ENCODE measurements around the gene SLC5A4. TPM values are rescaled to one million over a fixed set of nuclear protein-coding genes. Genes with fewer than 3 reads are reported as not detected.

The SLC5A4 gene
- total RNA-seq, 1 experiment from 2014 or later = not detected

DNA sequence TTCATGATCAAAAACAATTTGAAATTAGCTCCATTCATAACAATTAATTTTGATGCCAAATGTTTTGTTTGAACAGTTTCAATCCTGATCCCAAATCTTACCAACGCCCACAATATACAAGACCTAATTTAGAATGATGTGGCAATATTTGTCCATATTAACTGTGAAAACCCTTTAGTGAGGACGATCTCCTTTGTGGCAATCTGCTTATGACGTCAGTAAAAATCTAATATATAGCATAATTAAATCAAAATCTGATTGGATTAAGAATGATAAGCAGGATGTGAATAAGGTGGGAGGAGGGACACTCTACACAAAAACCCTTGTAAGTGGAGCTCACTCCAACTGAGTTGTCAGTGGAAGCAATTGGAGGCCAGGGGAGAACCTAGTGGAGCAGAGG lies 11.9 kb upstream of the SLC5A4 start:
- Histone ChIP-seq H4K8ac (replicated peaks; ENCODE audit: insufficient read length, low read depth, low read length) (no peak overlapping the region), H3K56ac (ENCODE audit: insufficient read length, low read depth, low read length) (no peak overlapping the region), H3K27ac (ENCODE audit: insufficient read length, low read depth, low read length) (no peak overlapping the region), H2AK5ac (ENCODE audit: insufficient read length, low read length) (no peak overlapping the region), H3K23ac (ENCODE audit: insufficient read length, low read depth, low read length) (no peak overlapping the region), H3K14ac (ENCODE audit: insufficient read depth, low read length) (no peak overlapping the region), H2BK20ac (ENCODE audit: low read depth, low read length, poor library complexity, severe bottlenecking) (no peak overlapping the region), H3K79me2 (ENCODE audit: insufficient read depth, low read length) (no peaks in the 10 kb centered on the region), H3K4me1 (ENCODE audit: insufficient read depth, low read length) (no peaks in the 10 kb centered on the region), H3K9ac (ENCODE audit: extremely low read depth, insufficient read length, low read length) (no peak overlapping the region), H4K20me1 (ENCODE audit: control insufficient read depth, insufficient read depth, insufficient read length) (no peaks in the 10 kb centered on the region), H3K23me2 (ENCODE audit: insufficient read length, low read depth, low read length, poor library complexity, severe bottlenecking) (no peaks in the 10 kb centered on the region), H3K4ac (ENCODE audit: low read depth, low read length) (no peak overlapping the region), H4K5ac (ENCODE audit: insufficient read length, low read depth, low read length) (no peak overlapping the region), H3K79me1 (ENCODE audit: insufficient read depth, low read depth, low read length, poor library complexity, severe bottlenecking) (no peaks in the 10 kb centered on the region), H3K18ac (ENCODE audit: insufficient read length, low read depth, low read length) (no peak overlapping the region), H4K91ac (ENCODE audit: insufficient read length, low read depth, low read length) (no peak overlapping the region), H2BK5ac (ENCODE audit: insufficient read length, low read length) (no peak overlapping the region), H2BK15ac (ENCODE audit: low read depth, low read length) (no peak overlapping the region), H3T11ph (ENCODE audit: low read length) (no peak overlapping the region), H2BK12ac (ENCODE audit: insufficient read length, low read depth, low read length) (no peak overlapping the region), H2AFZ (ENCODE audit: low read length) (no peak overlapping the region), H3K4me2 (ENCODE audit: insufficient read depth, insufficient read length, low read length) (no peak overlapping the region), H3K9me3 (ENCODE audit: control insufficient read depth, low read depth, low read length) (no peaks in the 10 kb centered on the region), H3K27me3 (ENCODE audit: insufficient read depth, low read length) (no peaks in the 10 kb centered on the region), H2BK120ac (ENCODE audit: low read depth, low read length, poor library complexity, severe bottlenecking) (no peak overlapping the region)
- WGBS (ENCODE audit: extremely low coverage, insufficient read length, low lambda C conversion rate) = no CpG with 5 or more reads among the region's 3 CpGs
- no peak for DNase-seq
- Mint-ChIP-seq H3K4me1 (peaks cover 5 to 6% of the 10 kb centered on the region in 2 experiments; a peak in 2 of 4 replicates), H3K36me3 (ENCODE audit: insufficient read depth in 1 of 3, low read depth in 3 of 3) (no peaks in the 10 kb centered on the region), H3K27ac (no peak overlapping the region), H3K27me3 (ENCODE audit: low read depth) (peaks cover 9% of the 10 kb centered on the region), H3K4me3 (no peak overlapping the region), H3K9me3 (no peaks in the 10 kb centered on the region; a peak in 1 of 5 replicates)
- TF ChIP-seq, protein P1, sequence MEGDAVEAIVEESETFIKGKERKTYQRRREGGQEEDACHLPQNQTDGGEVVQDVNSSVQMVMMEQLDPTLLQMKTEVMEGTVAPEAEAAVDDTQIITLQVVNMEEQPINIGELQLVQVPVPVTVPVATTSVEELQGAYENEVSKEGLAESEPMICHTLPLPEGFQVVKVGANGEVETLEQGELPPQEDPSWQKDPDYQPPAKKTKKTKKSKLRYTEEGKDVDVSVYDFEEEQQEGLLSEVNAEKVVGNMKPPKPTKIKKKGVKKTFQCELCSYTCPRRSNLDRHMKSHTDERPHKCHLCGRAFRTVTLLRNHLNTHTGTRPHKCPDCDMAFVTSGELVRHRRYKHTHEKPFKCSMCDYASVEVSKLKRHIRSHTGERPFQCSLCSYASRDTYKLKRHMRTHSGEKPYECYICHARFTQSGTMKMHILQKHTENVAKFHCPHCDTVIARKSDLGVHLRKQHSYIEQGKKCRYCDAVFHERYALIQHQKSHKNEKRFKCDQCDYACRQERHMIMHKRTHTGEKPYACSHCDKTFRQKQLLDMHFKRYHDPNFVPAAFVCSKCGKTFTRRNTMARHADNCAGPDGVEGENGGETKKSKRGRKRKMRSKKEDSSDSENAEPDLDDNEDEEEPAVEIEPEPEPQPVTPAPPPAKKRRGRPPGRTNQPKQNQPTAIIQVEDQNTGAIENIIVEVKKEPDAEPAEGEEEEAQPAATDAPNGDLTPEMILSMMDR (conservative IDR thresholded peaks at IDR 0.05) = no peak

Data from H9 (cell line).